Adrenal gland (tissue), 5 donors: ENCODE results near the gene SLC35B4.

ENCODE experiments used
- POLR2A ChIP-seq, 2 donors: fragments of 450-650 bp; IDR thresholded peaks; one replicate each; pipeline ENCODE4 v1.6.1; 2017; ENCODE audit warnings: antibody characterized with exemption in 2 of 2, mild to moderate bottlenecking in 2 of 2, moderate library complexity in 1 of 2
- TF ChIP-seq, protein P1 (sequence below), 6 experiments: fragments of 450-650 bp in 4 of 6; fragments of 200-600 bp in 2 of 6; sonication (generic) in 1 of 6; IDR thresholded peaks; 1 replicate in 5 of 6; 2 replicates in 1 of 6; pipeline versions ENCODE4 v1.5.1 to v1.8.0; 2016 to 2021; ENCODE audit warnings: antibody characterized with exemption in 6 of 6, mild to moderate bottlenecking in 2 of 6, moderate library complexity in 1 of 6
- donor health status: DM: no; HTN: no; CAD: no.

GRCh38 chr7:134307320-134307719, 9.4 kb downstream of the SLC35B4 start:
- TF ChIP-seq, protein P1, sequence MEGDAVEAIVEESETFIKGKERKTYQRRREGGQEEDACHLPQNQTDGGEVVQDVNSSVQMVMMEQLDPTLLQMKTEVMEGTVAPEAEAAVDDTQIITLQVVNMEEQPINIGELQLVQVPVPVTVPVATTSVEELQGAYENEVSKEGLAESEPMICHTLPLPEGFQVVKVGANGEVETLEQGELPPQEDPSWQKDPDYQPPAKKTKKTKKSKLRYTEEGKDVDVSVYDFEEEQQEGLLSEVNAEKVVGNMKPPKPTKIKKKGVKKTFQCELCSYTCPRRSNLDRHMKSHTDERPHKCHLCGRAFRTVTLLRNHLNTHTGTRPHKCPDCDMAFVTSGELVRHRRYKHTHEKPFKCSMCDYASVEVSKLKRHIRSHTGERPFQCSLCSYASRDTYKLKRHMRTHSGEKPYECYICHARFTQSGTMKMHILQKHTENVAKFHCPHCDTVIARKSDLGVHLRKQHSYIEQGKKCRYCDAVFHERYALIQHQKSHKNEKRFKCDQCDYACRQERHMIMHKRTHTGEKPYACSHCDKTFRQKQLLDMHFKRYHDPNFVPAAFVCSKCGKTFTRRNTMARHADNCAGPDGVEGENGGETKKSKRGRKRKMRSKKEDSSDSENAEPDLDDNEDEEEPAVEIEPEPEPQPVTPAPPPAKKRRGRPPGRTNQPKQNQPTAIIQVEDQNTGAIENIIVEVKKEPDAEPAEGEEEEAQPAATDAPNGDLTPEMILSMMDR (IDR thresholded peaks at IDR 0.05) = no peak
- no peak for TF ChIP-seq POLR2A (IDR thresholded peaks at IDR 0.05)
